Thyroid gland (tissue), 4 donors: Measurements from ENCODE around the gene COG4.

Experiments
- POLR2A ChIP-seq, 2 donors: fragments of 450-650 bp; IDR thresholded peaks; one replicate each; pipeline ENCODE4 v1.6.1; 2017; ENCODE audit warnings: antibody characterized with exemption in 2 of 2, mild to moderate bottlenecking in 2 of 2, moderate library complexity in 1 of 2
- TF ChIP-seq, protein P1 (sequence below), 6 experiments: fragments of 200-600 bp in 3 of 6; fragments of 450-650 bp in 3 of 6; sonication (generic) in 3 of 6; IDR thresholded peaks; one replicate each; pipeline ENCODE4 v1.5.1; 2016 to 2019; ENCODE audit warnings: antibody characterized with exemption in 6 of 6, mild to moderate bottlenecking in 2 of 6, inconsistent platforms in 1 of 6, moderate library complexity in 1 of 6

DNA sequence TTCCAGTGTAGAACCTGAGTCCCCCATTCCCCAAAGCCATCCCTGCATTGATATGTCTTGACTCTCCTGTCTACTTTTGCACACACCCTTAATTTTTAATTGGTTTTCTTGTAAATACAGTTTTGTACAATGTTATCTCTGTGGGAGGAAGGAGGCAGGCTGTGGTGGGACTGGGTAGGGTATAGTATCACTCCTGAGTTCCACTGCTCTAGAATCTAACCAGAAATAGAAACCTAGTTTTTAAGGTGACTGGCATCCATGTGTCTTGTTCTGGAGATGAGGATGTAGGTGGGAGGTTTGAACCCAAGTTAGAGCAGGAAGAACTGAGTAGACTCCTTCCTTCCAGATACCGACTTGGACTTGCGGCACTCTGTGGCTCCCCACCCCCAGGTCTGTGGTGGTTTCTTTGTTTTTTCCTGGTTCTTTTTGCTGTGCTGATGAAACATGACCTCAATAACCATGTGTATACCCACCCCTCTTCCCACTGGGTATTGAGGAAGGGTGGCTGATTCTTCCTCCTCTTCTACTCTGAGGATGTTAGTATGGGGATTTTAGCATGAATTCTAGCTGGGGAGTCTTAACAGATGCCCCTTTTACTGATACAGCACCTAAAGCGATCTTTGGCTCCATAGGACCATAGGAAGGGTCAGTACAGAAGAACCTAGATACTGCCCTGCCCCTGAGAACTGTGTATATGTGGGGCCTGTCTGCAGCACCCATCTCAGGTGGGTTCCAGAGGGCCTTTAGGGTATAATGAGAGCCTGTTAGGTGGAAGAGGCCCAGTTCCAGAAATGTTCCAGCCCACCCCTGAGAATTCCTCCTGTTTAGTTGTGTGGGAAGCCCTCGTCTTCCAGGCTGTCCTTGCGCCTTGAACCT is 48.9 kb upstream of the COG4 start:
- TF ChIP-seq, protein P1, sequence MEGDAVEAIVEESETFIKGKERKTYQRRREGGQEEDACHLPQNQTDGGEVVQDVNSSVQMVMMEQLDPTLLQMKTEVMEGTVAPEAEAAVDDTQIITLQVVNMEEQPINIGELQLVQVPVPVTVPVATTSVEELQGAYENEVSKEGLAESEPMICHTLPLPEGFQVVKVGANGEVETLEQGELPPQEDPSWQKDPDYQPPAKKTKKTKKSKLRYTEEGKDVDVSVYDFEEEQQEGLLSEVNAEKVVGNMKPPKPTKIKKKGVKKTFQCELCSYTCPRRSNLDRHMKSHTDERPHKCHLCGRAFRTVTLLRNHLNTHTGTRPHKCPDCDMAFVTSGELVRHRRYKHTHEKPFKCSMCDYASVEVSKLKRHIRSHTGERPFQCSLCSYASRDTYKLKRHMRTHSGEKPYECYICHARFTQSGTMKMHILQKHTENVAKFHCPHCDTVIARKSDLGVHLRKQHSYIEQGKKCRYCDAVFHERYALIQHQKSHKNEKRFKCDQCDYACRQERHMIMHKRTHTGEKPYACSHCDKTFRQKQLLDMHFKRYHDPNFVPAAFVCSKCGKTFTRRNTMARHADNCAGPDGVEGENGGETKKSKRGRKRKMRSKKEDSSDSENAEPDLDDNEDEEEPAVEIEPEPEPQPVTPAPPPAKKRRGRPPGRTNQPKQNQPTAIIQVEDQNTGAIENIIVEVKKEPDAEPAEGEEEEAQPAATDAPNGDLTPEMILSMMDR (IDR thresholded peaks at IDR 0.05), result no peak
- TF ChIP-seq POLR2A (IDR thresholded peaks at IDR 0.05), result no peak
